EH (cell line): ENCODE data around the gene TGFB2.
"Not testable (repeated sequence)": the region's sequence is repeated elsewhere in the genome, so short reads cannot be mapped to it uniquely, and the experiment has no call there.

Source experiments
- DNase-seq: peaks from one replicate; pipeline ENCODE4 v3.0.0-alpha.2; 2015; ENCODE audit warnings: low read depth

Gene TGFB2

GRCh38 chr1:218344814-218345672, at the start of gene TGFB2:
TSS of gene TGFB2 (plus strand) at chr1:218345336. CDS start at chr1:218346702, 1,366 bp downstream.
- peak; percentile 91 for DNase-seq

GRCh38 chr1:218296162-218296561, 49.0 kb upstream of the TGFB2 start:
- no peak for DNase-seq

GRCh38 chr1:218297461-218297860, 47.7 kb upstream of the TGFB2 start:
- DNase-seq, result no peak

GRCh38 chr1:218297867-218298266, 47.3 kb upstream of the TGFB2 start:
- peak; percentile 17 for DNase-seq

GRCh38 chr1:218298398-218298797, 46.7 kb upstream of the TGFB2 start:
- DNase-seq, result no peak

- peak; percentile 74 for DNase-seq
These were observed 45.7 kb upstream of the TGFB2 start for GRCh38 chr1:218299416-218299815.

GRCh38 chr1:218301217-218301616, 43.9 kb upstream of the TGFB2 start:
- no peak for DNase-seq

- no peak for DNase-seq
These were observed 43.0 kb upstream of the TGFB2 start for GRCh38 chr1:218302155-218302554.

- no peak for DNase-seq
These were observed 41.8 kb upstream of the TGFB2 start for GRCh38 chr1:218303176-218303879.

- peak; percentile 30 for DNase-seq
These were observed 40.7 kb upstream of the TGFB2 start for GRCh38 chr1:218304281-218305039.

- DNase-seq, result no peak
These were observed 39.6 kb upstream of the TGFB2 start for GRCh38 chr1:218305472-218306064.

GRCh38 chr1:218312509-218312908, 32.6 kb upstream of the TGFB2 start:
- DNase-seq, result peak; percentile 66

- DNase-seq, result no peak
These were observed 30.8 kb upstream of the TGFB2 start for GRCh38 chr1:218314316-218314715.

- no peak for DNase-seq
These were observed 29.5 kb upstream of the TGFB2 start for GRCh38 chr1:218315638-218316037.

- DNase-seq, result no peak
These were observed 28.1 kb upstream of the TGFB2 start for GRCh38 chr1:218317061-218317460.

- DNase-seq, result not testable (repeated sequence)
These were observed 25.0 kb upstream of the TGFB2 start for GRCh38 chr1:218320182-218320581.

- no peak for DNase-seq
These were observed 22.4 kb upstream of the TGFB2 start for GRCh38 chr1:218322762-218323161.

- DNase-seq, result no peak
These were observed 21.4 kb upstream of the TGFB2 start for GRCh38 chr1:218323568-218324225.

GRCh38 chr1:218324226-218324580, 20.9 kb upstream of the TGFB2 start:
- no peak for DNase-seq

- DNase-seq, result no peak
These were observed 16.4 kb upstream of the TGFB2 start for GRCh38 chr1:218328769-218329168.

- peak; percentile 60 for DNase-seq
These were observed 15.0 kb upstream of the TGFB2 start for GRCh38 chr1:218330043-218330623.
